ENCODE data around the gene CAPN8.

- TF ChIP-seq CTCF (IDR thresholded peaks at IDR 0.05) (no peak), POLR2A (IDR thresholded peaks at IDR 0.05) (no peak)
These were observed 46.3 kb upstream of the CAPN8 start for GRCh38 chr1:223711747-223712193.

Measured in transverse colon (tissue), 3 donors.